ENCODE data around the gene RNU7-1.

RNU7-1 gene

DNA sequence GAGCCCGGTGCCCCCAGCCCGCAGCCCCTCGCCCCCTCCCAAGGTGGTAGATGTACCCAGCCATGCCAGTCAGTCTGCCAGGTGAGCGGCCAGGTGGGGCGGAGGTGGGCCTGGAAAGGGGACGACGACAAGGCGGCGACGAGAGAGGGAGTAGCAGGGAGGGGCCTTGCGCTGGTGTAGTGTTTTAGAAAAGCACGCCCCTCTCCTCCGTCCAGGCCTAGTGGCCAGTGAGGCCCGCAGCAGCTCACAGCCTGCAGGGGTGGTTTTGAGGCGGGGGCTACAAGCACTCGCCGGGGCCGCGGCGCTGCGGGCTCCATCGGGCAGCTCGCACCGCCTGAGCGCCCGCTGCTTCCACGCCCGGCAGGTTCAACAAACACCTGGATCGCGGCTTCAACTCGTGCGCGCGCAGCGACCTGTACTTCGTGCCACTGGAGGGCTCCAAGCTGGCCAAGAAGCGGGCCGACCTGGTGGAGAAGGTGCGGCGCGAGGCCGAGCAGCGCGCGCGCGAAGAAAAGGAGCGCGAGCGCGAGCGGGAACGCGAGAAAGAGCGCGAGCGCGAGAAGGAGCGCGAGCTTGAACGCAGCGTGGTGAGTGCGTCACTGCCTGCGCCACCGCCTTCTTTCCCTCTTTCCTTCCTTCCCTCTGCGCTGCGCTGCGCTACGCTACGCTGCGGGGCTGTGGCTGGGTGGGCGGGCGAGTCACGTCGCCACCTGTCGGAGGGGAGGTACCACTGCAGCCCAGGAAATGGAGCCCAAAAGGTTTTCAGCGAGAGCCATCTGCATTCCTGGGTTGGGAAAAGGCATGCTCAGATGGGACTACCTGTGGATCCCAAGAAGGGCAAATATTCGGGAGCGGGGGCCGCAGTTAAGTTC is 5.9 kb upstream of the RNU7-1 start:
- peak; percentile 88 for DNase-seq (ENCODE audit: low read depth)

DNA sequence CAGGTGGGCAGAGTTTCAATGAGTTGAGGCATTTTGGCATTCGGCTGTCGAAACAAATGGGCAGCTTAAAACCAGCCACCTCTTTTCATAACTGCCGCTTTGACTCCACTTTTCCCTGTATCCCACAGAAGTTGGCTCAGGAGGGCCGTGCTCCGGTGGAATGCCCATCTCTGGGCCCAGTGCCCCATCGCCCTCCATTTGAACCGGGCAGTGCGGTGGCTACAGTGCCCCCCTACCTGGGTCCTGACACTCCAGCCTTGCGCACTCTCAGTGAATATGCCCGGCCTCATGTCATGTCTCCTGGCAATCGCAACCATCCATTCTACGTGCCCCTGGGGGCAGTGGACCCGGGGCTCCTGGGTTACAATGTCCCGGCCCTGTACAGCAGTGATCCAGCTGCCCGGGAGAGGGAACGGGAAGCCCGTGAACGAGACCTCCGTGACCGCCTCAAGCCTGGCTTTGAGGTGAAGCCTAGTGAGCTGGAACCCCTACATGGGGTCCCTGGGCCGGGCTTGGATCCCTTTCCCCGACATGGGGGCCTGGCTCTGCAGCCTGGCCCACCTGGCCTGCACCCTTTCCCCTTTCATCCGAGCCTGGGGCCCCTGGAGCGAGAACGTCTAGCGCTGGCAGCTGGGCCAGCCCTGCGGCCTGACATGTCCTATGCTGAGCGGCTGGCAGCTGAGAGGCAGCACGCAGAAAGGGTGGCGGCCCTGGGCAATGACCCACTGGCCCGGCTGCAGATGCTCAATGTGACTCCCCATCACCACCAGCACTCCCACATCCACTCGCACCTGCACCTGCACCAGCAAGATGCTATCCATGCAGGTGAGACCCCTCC is 5.0 kb upstream of the RNU7-1 start:
- no peak for DNase-seq (ENCODE audit: low read depth)

DNA sequence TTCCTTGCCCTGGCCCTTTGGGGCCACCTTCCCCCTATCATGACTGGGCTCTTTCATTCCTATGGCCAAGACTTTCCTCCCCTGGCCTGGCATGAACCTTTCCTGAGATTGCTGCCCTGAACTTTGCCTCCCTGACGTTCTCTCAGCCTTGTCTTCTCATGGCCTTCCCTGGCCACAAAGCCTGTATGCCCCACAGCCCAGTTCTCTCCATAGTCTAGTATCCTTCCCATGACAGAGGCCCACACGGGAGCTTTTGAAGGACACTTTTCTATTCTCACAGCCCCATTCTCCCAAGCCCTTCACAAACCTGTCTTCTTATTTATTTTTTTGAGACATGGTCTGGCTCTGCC is 4.5 kb upstream of the RNU7-1 start:
- no peak for DNase-seq (ENCODE audit: low read depth)

DNA sequence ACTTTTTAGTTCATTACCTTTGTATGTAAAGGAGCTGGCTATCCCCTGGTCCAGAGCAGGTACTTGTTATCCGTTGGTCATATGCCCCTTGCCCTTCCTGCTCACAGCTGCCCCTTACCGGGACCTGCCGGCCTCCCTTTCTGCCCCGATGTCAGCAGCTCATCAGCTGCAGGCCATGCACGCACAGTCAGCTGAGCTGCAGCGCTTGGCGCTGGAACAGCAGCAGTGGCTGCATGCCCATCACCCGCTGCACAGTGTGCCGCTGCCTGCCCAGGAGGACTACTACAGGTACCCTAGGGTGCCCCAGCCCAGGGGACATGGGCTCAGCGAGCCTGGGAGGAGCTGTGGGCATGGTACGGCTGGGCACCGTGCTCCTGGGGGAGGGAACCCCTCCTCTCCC is 2.3 kb upstream of the RNU7-1 start:
- DNase-seq (ENCODE audit: low read depth) = no peak

DNA sequence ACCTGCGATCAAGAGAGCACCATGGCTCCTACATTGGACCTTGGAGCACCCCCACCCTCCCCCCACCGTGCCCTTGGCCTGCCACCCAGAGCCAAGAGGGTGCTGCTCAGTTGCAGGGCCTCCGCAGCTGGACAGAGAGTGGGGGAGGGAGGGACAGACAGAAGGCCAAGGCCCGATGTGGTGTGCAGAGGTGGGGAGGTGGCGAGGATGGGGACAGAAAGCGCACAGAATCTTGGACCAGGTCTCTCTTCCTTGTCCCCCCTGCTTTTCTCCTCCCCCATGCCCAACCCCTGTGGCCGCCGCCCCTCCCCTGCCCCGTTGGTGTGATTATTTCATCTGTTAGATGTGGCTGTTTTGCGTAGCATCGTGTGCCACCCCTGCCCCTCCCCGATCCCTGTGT is 1.8 kb upstream of the RNU7-1 start:
- DNase-seq (ENCODE audit: low read depth) = no peak

DNA sequence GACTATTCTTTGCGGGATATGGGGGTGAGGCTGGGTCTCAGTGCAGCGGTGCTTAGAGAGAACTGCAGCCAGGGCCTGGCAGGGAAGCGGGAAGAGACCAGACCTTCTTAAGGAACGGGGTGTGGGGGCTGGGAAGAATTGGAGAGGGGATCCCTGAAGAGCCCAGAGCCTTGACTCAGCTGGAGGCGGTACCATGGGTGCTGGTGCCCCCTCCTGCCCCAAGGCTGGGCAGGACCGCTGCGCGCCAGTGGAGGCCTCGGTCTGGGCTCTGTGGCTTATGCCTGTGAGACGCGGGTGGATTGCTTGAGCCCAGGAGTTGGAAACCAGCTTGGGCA is 1.3 kb upstream of the RNU7-1 start:
- no peak for DNase-seq (ENCODE audit: low read depth)

DNA sequence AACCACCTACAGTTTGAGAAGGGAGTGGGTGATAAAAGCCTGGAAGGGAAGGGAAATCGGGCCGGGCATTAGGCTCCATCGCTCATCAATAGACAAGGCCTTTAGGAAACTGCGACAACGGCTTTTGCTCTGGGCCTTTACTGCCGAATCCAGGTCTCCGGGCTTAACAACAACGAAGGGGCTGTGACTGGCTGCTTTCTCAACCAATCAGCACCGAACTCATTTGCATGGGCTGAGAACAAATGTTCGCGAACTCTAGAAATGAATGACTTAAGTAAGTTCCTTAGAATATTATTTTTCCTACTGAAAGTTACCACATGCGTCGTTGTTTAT is 261 bp upstream of the RNU7-1 start:
- DNase-seq (ENCODE audit: low read depth) = no peak

DNA sequence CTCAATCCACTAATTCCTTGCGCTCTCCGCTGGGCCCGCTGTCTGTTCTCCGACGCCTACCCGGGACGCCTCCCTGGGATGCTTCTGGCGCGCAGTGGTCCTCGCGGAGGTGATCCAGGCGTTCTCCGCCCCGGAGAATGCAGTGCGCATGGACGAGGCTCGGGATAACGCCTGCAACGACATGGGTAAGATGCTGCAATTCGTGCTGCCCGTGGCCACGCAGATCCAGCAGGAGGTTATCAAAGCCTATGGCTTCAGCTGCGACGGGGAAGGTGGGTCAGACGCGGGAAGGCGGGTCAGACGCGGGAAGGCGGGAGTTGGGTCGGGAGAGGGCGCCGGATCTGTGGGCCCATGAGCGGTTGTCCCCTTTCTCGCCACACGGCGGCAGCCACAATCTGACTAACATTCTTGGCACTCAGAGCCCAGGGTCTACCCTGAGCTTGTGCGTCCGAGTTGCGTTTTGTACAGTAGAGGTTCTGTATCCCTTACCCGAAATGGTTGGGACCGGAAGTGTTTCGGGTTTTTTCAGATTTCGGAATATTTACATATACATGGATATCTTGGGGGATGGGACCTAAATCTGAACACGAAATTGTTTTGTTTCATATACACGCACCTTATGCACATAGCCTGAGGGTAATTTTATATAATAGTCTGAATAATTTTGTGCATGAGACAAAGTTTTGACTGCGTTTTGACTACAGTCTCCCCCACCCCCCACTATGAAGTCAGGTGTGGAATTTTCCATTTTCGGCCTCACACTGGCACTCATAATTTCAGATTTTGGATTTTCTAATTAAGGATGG is 968 bp downstream of the RNU7-1 start:
- DNase-seq (ENCODE audit: low read depth) = peak; percentile 76

DNA sequence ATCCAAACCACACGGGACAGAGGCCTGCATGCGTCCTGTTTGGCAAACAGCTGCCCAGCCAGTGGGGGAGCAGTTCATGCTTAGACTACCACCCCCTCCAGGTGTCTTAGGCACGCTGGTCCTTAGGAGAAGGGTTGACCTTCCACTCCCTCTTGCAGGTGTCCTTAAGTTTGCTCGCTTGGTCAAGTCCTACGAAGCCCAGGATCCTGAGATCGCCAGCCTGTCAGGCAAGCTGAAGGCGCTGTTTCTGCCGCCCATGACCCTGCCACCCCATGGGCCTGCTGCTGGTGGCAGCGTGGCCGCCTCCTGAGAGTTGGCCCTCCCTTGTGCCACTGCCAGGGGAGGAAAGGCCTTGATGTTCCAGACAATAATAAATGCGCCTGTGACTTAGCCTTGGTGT is 2.0 kb downstream of the RNU7-1 start:
- no peak for DNase-seq (ENCODE audit: low read depth)

DNA sequence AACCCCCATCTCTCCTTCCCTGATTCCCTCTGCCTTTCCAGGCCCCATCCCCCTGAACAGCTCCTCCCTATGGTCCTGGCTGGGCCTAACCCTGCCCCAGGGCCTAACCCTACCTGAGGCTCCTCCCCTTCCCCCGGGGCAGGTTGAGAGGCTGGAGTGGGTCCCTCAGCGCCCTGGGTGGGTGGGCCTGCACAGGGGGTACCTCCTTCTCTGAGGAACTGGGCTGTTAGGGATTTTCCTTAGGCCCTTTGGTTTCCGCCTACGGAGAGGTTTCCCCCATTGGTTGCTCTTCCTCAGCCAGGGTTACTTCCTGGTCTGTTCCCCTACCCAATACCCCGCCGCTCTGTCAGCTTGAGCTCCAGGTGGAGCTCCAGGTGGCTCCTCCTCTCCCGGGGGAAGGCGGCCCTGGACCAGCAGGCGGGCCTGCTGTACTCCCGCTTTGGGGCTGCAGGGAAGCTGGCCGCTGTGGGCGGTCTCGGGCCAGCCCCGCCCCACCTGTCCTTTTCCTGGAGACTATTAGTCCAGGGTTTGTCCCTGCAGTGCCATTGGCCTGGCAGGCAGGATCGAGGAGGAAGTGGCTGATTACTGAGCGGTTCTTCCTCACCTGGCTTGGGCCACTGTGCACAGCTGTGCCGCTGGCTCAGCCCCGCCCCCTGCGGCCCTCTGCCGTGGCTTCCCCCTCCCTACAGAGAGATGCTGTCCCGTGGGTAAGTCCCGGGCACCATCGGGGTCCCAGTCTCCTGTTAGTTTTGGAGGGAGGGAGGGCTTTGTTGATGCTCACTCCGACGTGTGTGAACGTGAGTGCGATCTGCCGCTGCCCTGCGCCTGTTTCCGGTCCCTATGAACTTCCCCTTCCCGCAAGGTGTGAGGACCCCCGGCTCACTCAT is 2.7 kb downstream of the RNU7-1 start:
- DNase-seq (ENCODE audit: low read depth) = no peak

DNA sequence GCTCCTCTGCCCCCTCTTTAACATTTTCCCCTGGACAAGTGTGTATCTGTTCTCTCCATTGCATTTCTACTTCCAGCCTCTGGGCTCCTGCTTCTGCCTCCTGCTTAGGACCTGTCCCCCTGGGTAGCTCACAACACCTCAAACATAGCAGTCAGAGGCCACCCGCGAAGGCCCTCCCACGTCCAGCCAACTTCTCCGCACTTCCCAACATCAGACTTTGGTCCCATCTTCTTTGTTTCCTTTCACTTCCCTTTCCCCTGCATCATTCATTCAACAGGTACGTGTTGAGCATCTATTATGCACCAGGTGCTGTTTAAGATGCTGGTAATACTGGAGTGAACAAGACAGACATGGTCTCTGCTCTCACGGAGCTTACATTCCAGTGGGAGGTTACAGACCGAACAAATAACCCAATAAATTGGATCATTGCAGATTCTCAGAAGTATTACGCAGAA is 3.3 kb downstream of the RNU7-1 start:
- DNase-seq (ENCODE audit: low read depth) = no peak

DNA sequence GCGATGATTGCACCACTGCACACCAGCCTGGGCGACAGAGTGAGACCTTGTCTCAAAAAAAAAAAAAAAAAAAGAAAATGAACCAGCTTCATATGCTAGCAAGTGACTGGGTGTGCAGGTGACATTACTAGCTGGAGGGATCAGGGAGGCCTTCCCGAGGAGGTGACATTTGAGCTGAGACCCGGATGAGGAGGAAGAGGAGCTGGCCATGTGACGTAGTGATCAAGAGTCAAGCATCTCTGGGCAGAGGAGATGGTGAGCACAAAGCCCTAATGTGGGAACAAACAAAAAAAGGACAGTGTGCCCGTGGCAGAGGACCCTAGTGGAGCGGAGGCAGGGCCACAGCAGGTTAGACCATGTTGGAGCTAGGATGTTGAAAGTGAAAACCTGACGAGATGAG is 4.0 kb downstream of the RNU7-1 start:
- no peak for DNase-seq (ENCODE audit: low read depth)

DNA sequence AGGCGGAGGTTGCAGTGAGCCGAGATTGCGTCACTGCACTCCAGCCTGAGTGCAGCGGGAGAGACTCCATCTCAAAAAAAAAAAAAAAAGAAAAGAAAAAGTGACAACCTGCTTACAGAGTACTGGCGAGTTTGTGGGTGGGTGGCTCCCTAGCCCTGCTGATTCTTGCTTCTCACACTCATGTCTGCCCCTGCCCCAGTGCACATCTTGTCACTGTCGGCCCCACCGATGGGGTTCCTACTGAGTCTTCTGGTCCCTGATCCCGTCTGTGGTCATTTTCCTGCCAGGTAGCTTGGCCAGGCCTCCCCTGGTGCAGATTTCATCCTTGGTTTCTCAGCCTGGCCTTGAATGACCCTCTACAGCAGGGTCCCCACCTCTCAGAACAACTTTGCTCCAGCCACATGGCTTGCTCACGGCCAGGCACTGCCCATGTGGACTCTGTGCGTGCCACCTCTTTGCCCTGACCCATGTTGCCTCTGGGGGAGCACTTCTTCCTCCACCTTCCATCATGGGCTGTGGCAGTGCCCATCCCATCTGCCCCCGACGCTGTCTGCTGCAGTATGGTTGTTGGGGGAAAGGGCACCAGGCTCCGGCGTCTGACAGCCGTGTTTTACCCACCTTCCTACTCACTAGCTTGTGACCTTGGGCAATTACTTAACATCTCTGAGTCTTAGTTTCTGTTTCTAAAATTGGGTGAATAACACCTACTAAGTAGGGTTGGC is 5.4 kb downstream of the RNU7-1 start:
- DNase-seq (ENCODE audit: low read depth) = no peak

DNA sequence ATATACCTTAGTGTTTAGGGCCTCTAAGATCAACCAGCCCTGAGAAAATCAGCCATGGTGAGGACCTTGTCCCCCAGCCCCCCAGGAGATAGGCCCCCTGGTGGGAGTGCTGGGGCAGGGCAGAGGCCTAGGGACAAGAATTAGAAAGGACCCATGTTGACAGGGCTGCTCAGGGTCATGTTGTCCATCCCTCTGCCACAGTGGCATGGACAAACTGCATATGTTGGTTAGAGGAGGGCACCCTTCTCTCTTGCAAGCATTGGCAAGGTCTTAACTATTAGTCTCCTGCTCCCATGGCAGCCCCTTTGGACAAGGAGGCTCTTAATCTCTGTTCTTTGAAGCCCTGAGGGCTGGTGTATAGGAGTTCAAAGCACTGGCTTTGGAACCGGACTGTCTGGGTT is 6.8 kb downstream of the RNU7-1 start:
- DNase-seq (ENCODE audit: low read depth) = no peak

DNA sequence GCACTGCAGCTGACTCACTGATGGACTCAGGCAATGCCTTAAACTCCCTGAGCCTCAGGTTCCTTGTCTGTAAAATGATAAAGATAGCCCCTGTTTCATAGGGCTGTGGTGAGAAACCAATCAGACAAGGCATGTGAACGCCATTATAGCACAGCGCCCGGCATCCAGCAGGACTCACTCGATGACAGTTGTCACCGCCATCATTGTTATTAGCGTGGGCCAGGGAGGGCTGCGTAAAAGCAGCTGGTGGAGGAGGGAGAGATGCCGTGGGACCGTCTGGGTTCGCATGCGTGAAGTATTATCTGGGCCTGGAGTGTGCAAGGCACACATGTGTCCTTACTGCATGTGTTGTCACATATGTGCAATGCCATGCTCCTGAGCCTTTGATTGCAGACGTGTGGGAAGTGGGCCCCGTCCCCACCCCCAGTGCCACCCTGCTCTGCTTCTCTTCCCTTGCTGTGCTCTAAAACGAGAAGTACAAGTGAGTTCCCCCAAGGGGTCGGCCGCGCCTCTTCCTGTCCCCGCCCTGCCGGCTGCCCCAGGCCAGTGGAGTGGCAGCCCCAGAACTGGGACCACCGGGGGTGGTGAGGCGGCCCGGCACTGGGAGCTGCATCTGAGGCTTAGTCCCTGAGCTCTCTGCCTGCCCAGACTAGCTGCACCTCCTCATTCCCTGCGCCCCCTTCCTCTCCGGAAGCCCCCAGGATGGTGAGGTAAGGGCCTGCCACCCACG is 7.4 kb downstream of the RNU7-1 start, which contains the start of gene PTPN6:
Gene PTPN6, plus strand, starts transcription at position 546 of the 730 bp plus-strand sequence. Its CDS starts 157 bp downstream, at position 703.
- DNase-seq (ENCODE audit: low read depth) = no peak

DNA sequence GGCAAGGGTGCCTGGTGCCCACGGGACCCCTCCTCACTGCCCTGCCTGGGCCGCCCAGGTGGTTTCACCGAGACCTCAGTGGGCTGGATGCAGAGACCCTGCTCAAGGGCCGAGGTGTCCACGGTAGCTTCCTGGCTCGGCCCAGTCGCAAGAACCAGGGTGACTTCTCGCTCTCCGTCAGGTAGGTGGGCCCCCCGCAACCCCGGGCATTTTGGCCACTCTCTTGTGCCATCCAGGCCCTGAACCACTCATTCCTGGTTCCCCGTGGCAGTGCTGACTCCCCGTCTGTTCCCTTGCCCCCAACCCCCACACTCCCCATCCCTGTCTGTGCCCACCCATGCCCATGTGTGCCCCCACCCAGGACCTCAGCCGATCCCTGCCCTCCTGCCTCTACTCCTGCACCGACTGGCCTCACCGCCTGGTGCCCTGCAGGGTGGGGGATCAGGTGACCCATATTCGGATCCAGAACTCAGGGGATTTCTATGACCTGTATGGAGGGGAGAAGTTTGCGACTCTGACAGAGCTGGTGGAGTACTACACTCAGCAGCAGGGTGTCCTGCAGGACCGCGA is 8.0 kb downstream of the RNU7-1 start:
- DNase-seq (ENCODE audit: low read depth) = no peak

DNA sequence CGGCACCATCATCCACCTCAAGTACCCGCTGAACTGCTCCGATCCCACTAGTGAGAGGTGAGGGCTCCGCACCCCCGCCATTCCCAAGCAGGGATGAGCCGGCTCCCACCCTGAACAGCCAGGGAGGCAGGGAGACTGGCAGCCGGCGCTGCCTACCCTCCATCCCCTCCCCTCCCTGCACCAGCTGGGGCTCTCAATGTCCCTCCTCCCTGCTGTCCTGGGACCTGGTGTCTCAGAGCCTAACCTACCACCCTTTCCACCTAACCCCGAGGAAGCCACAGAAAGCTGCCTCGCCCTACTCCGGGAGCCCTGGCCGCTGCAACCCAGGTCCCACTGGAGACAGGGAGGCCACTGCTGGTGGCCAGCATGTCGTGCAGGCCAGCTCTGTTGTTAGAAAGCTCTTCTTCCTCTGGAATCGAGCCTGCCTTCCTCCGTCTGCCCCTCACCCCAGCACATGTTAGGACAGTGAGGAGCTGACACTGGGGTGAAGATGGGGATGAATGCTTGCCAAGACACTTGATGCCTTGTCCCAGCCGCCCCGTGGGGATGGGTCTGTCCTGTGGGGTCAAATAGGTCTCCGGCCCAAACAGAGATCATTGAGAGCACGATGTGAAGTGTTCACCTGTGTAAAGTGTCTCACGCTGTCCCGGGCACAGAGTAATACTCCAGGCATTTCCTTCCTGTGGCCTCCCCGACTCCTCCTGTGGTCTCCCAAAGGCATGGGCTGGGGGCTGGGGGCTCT is 8.7 kb downstream of the RNU7-1 start:
- DNase-seq (ENCODE audit: low read depth) = no peak

DNA sequence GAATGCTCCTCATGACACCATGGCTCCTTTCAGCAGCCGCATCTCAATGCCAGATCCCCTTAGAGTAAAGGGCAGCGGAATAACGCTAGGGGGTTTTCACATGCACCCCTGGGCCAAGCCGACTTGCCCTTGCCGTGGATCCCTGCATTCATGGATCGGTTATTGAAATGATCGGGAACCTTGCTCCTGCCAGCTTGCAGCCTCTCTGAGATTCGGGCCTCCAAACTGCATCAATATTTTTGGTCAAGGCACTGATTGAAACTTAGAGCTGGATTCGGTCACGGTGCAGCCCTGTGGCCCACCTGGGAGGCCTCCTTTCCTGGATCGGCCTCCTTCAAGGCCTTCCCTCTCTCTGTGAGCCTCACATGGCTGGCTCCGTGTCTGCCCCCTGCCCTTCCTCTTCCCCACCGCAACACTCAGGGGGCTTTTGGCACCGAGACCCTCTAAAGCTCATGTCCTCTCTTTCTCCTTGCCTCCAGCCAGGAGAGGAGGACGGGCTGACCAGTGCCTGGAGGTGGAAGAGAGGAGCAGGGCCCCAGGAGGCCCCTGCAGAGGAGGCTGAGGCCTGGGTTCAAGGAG is 9.3 kb downstream of the RNU7-1 start:
- DNase-seq (ENCODE audit: low read depth) = no peak
